Neutrophil (primary cell): ENCODE measurements around the gene ABCA2.
"Not testable (repeated sequence)": the region's sequence is repeated elsewhere in the genome, so short reads cannot be mapped to it uniquely, and the experiment has no call there.

Experiments
- H3K27ac ChIP-seq: fragments of 200-600 bp; sonication (generic); 2 replicates; pipeline ENCODE4 v1.5.1; 2016; ENCODE audit warnings: mild to moderate bottlenecking, moderate library complexity
- H3K27me3 ChIP-seq: fragments of 200-600 bp; sonication (generic); 2 replicates; pipeline ENCODE4 v1.6.0; 2016; ENCODE audit warnings: mild to moderate bottlenecking
- H3K36me3 ChIP-seq: fragments of 200-600 bp; sonication (generic); 2 replicates; pipeline ENCODE4 v1.5.1; 2017
- H3K4me1 ChIP-seq, 2 experiments: fragments of 200-600 bp in 1 of 2; sonication (generic) in 1 of 2; 1 replicate in 1 of 2; 2 replicates in 1 of 2; pipeline versions ENCODE4 v1.5.1 to v1.6.1; 2013 to 2016; ENCODE audit warnings: low read depth in 1 of 2, low read length in 1 of 2, mild to moderate bottlenecking in 1 of 2, moderate library complexity in 1 of 2; ENCODE audit not compliant: control insufficient read depth in 1 of 2, insufficient read depth in 1 of 2
- H3K4me3 ChIP-seq, 2 experiments: fragments of 200-600 bp in 1 of 2; sonication (generic) in 1 of 2; 1 replicate in 1 of 2; 2 replicates in 1 of 2; pipeline ENCODE4 v1.5.1; 2013 to 2016; ENCODE audit warnings: low read depth in 1 of 2, low read length in 1 of 2, mild to moderate bottlenecking in 1 of 2, moderate library complexity in 1 of 2
- H3K9me3 ChIP-seq: fragments of 200-600 bp; sonication (generic); 2 replicates; pipeline ENCODE4 v1.5.1; 2016
- TF ChIP-seq, protein P1 (sequence below): fragments of 200-600 bp; sonication (generic); IDR thresholded peaks from 2 replicates; pipeline ENCODE4 v1.5.1; 2016; ENCODE audit warnings: antibody characterized with exemption

Gene ABCA2

DNA sequence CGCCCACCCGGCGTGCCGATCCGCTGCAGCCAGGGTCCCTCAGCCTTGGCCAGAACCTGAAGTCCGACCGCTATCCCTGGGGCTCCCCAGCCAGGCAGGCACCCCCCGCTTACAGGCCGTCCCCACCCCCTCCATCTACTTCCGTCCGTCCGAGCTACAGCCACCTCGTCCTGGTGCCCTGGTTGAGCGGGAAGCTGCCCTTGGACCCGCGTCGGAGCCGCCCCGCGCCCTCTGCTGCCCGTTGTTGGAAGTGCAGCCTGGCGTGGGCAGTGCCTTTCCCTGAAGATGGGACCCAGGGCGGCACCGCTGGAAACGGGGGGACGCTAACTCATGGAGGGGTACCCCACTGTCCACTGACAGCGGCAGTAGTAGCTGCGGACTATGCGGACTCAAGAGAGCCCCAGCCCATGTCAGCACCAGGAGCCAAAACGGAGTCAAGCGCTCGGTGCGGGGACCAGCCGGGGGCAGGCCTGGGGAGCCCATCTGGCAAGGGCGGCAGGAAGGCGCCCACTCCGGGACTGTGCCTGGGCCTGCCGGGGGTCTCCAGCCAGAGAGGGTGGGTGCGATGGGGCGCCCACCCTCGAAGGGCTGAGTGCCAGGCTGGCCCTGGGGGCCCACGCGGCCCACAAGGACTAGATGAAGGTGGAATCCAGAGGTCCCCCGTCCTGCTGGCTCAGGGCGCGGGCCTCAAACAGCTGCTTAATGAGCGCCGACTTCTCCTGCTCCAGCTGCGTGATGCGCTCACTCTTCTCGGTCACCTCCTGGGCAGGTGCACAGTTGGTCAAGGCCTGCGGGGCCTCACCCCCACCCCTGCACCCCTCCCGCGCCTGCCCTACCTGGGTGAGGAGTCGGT, 36.2 kb upstream of the ABCA2 start:
- TF ChIP-seq, protein P1, sequence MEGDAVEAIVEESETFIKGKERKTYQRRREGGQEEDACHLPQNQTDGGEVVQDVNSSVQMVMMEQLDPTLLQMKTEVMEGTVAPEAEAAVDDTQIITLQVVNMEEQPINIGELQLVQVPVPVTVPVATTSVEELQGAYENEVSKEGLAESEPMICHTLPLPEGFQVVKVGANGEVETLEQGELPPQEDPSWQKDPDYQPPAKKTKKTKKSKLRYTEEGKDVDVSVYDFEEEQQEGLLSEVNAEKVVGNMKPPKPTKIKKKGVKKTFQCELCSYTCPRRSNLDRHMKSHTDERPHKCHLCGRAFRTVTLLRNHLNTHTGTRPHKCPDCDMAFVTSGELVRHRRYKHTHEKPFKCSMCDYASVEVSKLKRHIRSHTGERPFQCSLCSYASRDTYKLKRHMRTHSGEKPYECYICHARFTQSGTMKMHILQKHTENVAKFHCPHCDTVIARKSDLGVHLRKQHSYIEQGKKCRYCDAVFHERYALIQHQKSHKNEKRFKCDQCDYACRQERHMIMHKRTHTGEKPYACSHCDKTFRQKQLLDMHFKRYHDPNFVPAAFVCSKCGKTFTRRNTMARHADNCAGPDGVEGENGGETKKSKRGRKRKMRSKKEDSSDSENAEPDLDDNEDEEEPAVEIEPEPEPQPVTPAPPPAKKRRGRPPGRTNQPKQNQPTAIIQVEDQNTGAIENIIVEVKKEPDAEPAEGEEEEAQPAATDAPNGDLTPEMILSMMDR = peak; percentile 98
- H3K27ac ChIP-seq = no peak overlapping the region
- H3K9me3 ChIP-seq = no peaks in the 10 kb centered on the region
- H3K36me3 ChIP-seq = no peaks in the 10 kb centered on the region
- no peak overlapping the region for H3K4me3 ChIP-seq
- peaks cover 18 to 21% of the 10 kb centered on the region in 2 experiments for H3K4me1 ChIP-seq
- H3K27me3 ChIP-seq = peaks cover 22% of the 10 kb centered on the region

DNA sequence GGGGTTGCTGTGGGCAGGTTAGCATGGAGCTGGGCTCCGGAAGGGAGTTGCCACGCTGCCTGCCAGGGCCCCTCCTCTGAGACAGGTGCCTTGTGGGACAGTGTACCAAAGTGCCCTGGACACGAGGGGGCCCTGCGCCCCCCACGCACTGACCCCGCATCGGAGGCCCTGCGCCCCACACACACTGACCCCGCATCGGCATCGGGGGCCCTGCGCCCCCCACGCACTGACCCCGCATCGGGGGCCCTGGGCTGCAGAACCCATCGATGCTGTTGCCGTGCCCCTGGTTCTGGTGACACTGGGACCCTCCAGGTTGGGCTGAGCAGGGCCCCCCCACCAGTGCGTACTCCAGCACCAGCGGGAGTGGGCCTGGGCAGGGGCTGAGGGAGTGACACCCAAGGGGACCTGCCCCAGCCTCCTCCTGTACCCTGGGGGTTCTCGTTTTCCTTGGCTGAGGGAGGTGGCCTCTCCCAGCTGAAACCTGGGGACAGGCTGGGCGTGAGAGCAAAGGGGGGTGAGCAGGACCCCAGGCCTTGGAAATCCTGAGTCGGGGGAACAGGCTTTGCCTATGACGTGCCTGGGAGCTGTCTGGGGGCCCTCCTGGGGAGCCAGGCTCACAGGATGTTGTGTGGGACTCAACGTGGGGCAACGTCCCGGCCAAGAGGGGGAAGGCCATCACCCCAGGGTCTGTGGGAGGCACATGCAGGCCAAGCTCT, 35.4 kb upstream of the ABCA2 start:
- Histone ChIP-seq H3K36me3 (no peaks in the 10 kb centered on the region), H3K27me3 (peaks cover 14% of the 10 kb centered on the region), H3K4me3 (no peak overlapping the region), H3K4me1 (peaks cover 20 to 21% of the 10 kb centered on the region in 2 experiments), H3K9me3 (no peaks in the 10 kb centered on the region), H3K27ac (no peak overlapping the region)
- TF ChIP-seq, protein P1 = no peak

DNA sequence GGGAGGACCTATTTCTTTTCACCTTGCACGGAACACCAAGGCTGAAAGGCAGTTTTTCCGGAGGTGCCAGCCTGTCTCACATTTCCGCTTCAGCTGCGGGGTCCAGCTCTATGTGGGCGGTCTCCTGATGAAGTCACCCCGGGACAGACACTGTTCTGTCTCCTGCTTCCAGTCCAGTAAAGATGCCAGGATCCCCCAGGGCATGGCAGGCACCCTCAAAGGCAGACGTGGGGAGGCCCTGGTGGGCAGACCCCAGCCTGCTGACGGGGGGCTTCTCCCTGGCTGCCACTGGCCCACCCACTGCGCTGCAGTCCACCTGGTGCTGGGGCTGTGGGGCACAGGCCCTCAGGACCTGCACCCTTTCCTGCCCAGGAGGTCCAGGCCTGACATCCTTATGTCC, 34.8 kb upstream of the ABCA2 start:
- not testable (repeated sequence) for H3K9me3 ChIP-seq, H3K36me3 ChIP-seq, H3K27ac ChIP-seq, H3K4me3 ChIP-seq
- H3K27me3 ChIP-seq = peaks cover 13% of the 10 kb centered on the region
- H3K4me1 ChIP-seq = peaks cover 22 to 23% of the 10 kb centered on the region in 2 experiments

DNA sequence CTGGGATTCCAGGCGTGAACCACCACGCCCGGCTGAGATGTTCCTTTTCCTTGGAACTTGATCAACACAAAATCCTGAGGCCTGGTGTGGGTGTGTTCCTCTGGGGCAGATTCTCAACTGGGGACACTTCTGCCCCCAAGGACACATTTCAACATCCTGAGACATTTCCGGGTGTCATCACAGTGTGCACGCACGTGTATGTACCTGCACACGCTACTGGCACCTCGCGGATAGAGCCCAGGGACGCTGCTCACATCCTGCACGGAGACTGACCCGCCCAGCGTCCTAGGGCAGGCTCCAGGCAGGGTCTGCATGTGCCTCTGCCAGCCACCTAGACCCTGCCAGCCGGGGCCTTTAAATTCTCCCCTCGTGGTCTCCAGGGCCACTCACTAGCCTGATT, 34.3 kb upstream of the ABCA2 start:
- H3K27me3 ChIP-seq = peaks cover 13% of the 10 kb centered on the region
- H3K27ac ChIP-seq = no peak overlapping the region
- H3K4me3 ChIP-seq = no peak overlapping the region
- no peaks in the 10 kb centered on the region for H3K36me3 ChIP-seq
- H3K4me1 ChIP-seq = peaks cover 24% of the 10 kb centered on the region in 2 experiments
- TF ChIP-seq, protein P1 = no peak
- no peaks in the 10 kb centered on the region for H3K9me3 ChIP-seq

DNA sequence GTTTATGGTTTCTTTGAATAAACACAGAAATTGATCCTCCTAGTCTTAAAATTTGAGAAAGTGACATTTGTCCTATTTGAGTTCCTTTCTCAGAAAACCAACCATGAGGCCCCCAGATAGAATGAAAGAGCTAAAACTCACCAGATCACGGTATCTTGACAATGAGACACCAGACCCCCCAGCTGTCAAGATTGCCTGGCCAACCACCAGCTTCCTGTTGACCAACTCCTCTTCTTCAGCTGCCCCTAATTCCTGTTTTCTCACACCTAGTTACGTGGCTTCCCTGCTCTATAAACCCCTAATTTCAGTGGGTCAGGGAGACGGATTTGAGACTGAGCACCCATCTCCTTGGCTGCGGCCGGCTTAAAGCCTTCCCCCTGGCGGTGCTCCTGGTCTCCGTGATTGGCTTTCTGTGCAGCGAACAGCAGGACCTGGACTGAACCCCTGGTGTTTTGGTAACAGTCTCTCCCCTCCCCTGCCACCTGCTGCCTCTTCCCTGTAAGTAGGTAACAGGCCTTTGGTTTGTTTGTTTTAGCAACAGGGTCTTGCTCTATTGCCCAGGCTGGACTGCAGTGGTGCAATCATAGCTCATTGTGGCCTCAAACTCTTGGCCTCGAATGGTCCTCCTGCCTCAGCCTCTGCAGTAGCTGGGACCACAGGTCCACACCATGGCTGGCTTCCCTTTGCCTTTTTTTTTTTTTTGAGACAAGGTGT, 30.6 kb upstream of the ABCA2 start:
- Histone ChIP-seq H3K4me3 (no peak overlapping the region), H3K9me3 (no peaks in the 10 kb centered on the region), H3K4me1 (peaks cover 24 to 28% of the 10 kb centered on the region in 2 experiments), H3K27ac (peak overlapping the region; percentile 69), H3K27me3 (peaks cover 41% of the 10 kb centered on the region), H3K36me3 (no peaks in the 10 kb centered on the region)
- TF ChIP-seq, protein P1 = no peak
